ENCODE data around the gene AGPS.
"Not testable (repeated sequence)": the region's sequence is repeated elsewhere in the genome, so short reads cannot be mapped to it uniquely, and the experiment has no call there.

Gene AGPS

DNA sequence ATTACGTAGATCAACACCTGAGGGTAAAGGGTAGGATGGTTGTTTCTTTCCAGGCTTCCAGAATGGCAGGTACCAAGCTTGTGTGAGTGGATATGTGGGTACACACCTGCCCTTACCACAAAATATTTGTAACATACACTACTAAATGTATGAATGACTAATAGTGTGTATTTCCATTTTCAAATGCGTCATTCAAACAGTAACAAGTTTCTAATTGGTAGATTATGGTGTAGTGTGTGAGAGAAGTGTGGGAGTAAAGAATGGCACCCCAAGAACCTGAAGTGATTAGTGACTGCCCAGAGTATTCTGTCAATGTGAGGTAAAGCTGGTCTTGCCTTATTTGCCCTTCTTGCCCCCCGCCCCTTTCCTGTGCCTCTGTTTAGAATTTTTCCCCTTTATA is 21.1 kb downstream of the AGPS start:
- DNase-seq (ENCODE audit: low read depth in 2 of 2, low spot score in 1 of 2) = no peak

DNA sequence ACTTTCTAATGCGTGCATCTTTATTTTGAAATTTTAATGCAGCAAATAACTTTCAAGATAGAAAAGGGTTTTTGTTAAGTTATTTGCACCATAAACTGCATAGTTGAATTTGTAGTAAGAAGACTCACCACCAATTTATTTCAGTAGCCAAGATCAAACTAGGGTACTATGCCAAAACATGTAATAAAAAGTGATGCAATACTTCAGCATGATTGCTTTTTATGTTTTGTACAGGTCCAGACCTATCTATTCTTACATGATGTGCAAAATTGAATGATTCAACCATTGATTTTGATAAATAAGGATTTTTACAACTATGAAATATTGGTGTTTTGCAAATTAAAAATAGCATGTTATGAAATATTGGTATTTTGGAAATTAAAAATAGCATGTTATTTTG is 26.7 kb downstream of the AGPS start:
- DNase-seq (ENCODE audit: low read depth in 2 of 2, low spot score in 1 of 2) = no peak

DNA sequence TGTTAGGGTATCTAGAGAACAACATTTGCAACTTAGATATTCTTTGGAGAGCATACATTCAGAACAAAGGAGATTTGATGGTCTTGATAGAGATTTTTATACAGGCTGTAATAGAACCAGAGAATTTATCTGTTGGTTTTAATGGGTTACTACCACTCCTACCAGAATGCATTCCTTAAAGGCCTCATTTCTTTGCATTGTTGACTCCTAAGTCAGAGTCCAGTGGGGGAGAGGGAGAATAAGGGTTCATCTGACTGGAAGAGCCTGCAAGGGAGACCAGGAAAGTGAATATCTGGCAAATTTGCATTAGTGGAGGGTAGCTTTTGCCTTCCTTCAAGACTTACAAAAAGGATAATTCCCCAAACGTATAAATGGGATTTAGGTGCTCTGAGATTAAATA is 29.7 kb downstream of the AGPS start:
- DNase-seq (ENCODE audit: low read depth in 2 of 2, low spot score in 1 of 2) = no peak

GRCh38 chr2:177424120-177424519 is 31.5 kb downstream of the AGPS start:
- DNase-seq (ENCODE audit: low read depth in 2 of 2, low spot score in 1 of 2) = not testable (repeated sequence)

DNA sequence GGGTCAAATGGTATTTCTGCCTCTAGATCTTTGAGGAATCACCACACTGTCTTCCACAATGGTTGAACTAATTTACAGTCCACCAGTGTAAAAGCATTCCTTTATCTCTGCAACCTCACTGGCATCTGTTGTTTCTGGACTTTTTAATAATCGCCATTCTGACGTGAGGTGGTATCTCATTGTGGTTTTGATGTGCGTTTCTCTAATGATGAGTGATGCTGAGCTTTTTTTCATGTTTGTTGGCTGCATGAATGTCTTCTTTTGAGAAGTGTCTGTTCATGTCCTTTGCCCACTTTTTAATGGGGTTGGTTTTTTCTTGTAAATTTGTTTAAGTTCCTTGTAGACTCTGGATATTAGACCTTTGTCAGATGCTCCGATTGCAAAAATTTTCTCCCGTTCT is 32.0 kb downstream of the AGPS start:
- not testable (repeated sequence) for DNase-seq (ENCODE audit: low read depth in 2 of 2, low spot score in 1 of 2)

DNA sequence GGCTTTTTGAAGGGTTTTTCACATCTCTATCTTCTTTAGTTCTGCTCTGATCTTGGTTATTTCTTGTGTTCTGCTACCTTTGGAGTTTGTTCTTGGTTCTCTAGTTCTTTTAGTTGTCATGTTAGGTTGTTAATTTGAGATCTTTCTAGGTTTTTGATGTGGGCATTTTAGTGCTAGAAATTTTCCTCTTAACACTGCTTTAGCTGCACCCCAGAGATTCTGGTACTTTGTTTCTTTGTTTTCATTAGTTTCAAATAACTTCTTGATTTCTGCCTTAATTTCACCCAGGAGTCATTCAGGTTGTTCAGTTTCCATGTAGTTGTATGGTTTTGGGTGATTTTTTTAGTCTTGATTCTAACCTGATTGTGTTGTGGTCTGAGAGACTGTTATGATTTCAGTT is 34.7 kb downstream of the AGPS start:
- DNase-seq (ENCODE audit: low read depth in 2 of 2, low spot score in 1 of 2) = no peak

- not testable (repeated sequence) for DNase-seq (ENCODE audit: low read depth in 2 of 2, low spot score in 1 of 2)
Observed at GRCh38 chr2:177427936-177428335, 35.4 kb downstream of the AGPS start.

DNA sequence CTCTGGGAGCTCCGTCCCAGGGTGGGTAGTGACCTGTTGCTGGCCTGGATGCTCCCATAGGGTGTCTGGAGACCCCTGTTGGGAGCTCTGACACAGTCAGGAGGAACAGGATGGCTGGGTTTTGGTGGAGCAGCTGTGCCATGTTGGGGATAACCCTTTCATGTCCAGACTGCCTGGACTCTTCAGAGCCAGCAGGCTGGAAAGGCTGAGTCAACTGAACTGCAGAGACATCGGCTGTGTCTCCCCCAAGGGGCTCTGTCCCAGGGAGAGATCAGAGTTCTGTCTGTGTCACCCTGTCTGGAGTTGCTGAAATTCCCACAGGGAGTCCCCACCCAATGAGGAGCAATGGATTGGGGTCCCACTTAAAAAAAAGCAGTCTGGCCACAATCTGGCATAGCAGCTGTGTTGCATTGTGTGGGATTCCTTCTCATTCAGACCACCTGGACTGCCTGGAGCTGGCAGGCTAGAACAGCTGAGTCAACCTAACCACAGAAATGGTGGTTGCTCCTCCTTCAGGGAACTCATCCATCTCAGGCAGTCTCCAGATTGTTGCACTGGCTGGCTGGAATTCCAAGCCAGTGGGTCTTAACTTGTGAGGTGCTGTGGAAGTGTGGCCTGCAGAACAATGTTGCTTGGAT is 37.2 kb downstream of the AGPS start:
- no peak for DNase-seq (ENCODE audit: low read depth in 2 of 2, low spot score in 1 of 2)

- DNase-seq (ENCODE audit: low read depth in 2 of 2, low spot score in 1 of 2) = no peak
Observed at GRCh38 chr2:177430411-177430810, 37.8 kb downstream of the AGPS start.

DNA sequence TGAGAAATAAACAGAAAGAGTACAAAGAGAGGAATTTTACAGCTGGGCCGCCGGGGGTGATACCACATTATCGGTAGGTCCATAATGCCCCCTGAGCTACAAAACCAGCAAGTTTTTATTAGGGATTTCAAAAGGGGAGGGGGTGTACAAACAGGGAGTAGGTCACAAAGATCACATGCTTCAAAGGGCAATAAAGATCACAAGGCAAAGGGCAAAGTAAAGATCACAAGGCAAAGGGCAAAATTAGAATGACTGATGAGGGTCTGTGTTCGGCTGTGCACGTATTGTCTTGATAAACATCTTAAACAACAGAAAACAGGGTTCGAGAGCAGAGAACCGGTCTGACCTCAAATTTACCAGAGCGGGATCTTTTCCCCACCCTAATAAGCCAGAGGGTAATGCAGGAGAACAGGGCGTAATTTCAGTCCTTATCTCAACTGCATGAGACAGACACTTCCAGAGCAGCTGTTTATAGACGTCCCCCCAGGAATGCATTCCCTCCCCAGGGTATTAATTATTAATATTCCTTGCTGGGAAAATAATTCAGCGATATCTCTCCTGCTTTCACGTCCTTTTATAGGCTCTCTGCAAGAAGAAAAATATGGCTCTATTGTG is 38.6 kb downstream of the AGPS start:
- not testable (repeated sequence) for DNase-seq (ENCODE audit: low read depth in 2 of 2, low spot score in 1 of 2)

DNA sequence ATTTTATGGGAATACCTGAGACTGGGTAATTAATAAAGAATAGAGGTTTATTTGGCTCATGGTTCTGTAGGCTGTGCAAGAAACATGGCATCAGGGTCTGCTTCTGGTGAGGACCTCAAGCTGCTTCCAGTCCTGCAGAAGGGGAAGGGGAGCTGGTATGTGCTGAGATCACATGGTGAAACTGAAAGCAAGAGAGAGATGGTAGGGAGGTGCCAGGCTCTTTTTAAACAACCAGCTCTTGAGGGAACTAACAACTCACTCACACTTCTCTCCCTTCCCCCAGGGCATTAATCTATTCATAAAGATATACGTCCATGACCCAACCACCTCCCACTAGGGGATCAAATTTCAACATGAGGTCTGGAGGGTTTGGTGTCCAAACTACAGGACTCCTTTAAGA is 40.1 kb downstream of the AGPS start:
- DNase-seq (ENCODE audit: low read depth in 2 of 2, low spot score in 1 of 2) = no peak

DNA sequence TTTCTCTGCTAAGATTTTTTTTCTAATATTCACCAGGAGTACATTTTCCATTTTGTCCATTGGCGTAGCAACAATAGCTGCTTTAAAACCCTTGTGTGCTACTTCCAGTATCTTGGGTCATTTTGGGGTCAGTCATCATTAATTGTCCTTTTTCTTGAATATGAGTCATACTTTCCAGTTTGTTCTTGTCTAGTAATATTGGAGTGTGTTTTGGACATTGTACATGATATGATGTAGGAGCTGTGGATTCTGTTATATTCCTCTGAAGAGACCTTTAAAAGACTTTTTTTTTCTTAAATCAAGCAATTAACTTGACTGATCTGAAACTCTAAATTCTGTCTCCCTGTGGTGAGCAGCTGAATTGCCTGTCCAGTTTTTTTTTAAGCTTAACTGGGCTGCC is 40.8 kb downstream of the AGPS start:
- DNase-seq (ENCODE audit: low read depth in 2 of 2, low spot score in 1 of 2) = no peak

DNA sequence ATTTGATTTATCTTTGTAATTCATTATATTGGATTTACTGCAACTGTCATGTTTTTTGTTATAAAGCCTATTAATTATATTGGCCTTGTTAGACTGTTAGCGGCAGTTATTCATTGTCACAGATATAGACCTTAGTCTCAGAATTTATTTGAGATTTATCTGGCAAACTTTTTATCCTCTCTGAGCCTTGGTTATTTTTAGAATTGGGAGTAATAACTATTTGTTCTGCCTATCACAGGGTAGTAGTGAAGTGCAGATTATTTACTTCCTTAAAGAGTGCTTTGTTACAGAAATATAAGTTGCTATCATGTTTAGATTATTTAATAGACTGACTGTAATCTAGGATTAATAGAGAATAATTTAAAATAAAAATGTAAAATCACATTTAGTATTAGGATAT is 41.9 kb downstream of the AGPS start:
- DNase-seq (ENCODE audit: low read depth in 2 of 2, low spot score in 1 of 2) = no peak

- DNase-seq (ENCODE audit: low read depth in 2 of 2, low spot score in 1 of 2) = no peak
Observed at GRCh38 chr2:177445200-177445599, 52.6 kb downstream of the AGPS start.

GRCh38 chr2:177448031-177448430 is 55.5 kb downstream of the AGPS start:
- no peak for DNase-seq (ENCODE audit: low read depth in 2 of 2, low spot score in 1 of 2)

DNA sequence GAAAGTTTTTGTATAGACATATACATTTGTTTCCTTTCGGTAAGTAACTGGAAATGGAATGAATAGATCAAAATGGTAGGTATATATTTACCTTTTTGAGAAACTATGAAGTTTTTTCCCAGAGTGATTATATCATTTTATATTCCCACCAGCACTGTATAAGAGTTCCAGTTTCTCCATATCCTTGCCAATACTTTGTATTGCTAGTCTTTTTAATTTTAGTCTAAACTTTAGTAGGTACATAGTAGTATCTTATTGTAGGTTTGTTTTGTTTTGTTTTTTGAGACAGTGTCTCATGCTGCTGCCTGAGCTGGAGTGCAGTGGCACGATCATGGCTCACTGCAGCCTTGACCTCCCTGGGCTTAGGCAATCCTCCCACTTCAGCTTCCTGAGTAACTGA is 56.6 kb downstream of the AGPS start:
- no peak for DNase-seq (ENCODE audit: low read depth in 2 of 2, low spot score in 1 of 2)

DNA sequence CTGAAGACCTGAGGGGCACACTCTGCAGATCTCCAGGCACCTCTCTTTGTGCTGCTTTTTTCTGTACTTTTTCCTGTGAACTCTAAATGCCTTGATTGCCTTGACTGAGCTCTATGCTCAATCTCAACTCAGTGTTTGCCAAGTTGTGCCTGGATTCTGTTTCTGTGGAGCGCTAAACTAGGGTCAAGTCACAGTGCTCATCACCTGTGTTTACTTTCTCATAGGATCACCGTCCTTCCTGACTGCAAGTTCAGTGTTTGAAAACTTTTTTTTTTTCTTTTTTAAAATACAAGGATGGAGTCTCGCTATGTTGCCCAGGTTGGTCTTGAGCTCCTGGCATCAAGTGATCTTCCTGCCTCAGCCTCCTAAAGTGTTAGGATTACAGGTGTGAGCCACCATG is 62.6 kb downstream of the AGPS start:
- DNase-seq (ENCODE audit: low read depth in 2 of 2, low spot score in 1 of 2) = no peak

DNA sequence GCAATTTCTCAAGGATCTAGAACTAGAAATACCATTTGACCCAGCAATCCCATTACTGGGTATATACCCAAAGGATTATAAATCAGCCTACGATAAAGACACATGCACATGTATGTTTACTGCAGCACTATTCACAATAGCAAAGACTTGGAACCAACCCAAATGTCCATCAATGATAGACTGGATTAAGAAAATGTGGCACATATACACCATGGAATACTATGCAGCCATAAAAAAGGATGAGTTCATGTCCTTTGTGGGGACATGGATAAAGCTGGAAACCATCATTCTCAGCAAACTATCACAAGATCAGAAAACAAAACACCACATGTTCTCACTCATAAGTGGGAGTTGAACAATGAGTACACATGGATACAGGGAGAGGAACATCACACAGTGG is 67.2 kb downstream of the AGPS start:
- DNase-seq (ENCODE audit: low read depth in 2 of 2, low spot score in 1 of 2) = not testable (repeated sequence)

DNA sequence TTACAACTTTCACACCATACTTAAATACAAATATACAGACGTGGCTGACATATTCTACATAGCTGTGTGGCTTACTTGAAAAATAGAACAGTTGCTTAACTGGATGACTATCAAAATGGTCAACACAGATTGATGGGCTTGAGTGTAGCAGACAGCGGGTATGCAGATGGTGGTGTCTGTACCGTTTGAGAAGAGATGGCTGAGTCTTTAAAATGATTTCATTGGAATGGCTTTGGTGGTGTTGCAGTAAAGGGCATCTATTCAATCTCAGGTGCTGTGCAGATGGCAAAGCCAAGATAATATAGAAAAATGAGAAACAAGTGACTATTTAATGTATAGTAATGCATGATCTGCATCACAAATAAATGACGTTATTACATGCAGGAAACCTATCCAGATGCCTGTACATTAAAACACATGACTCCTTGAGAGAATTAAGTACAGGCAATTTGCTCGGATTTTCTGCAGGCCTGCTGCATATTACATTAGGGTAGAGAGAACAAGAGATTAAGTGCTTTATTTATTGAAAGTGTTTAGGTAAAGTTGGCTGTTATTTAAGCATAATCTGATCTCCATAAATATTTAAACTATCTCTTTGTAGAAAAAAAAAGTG is 68.5 kb downstream of the AGPS start:
- no peak for DNase-seq (ENCODE audit: low read depth in 2 of 2, low spot score in 1 of 2)

DNA sequence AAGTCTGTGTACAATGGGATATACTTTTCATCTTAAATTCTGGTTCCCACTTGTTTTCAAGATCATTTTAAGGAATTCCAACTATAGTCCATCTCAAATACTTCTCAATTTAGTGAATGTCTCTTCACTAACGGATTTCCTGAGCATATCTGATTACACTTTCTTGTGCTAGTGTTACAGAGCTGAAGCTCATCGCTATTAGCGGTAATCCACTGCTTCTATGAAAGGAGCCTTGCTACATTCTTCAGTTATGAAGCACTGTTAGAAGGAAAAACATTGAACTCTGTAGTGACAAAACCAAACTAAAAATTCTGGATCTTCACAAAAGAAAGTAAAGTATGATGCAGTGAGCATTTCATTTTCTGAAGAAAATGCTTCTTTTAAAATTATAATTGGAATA is 72.0 kb downstream of the AGPS start:
- no peak for DNase-seq (ENCODE audit: low read depth in 2 of 2, low spot score in 1 of 2)

DNA sequence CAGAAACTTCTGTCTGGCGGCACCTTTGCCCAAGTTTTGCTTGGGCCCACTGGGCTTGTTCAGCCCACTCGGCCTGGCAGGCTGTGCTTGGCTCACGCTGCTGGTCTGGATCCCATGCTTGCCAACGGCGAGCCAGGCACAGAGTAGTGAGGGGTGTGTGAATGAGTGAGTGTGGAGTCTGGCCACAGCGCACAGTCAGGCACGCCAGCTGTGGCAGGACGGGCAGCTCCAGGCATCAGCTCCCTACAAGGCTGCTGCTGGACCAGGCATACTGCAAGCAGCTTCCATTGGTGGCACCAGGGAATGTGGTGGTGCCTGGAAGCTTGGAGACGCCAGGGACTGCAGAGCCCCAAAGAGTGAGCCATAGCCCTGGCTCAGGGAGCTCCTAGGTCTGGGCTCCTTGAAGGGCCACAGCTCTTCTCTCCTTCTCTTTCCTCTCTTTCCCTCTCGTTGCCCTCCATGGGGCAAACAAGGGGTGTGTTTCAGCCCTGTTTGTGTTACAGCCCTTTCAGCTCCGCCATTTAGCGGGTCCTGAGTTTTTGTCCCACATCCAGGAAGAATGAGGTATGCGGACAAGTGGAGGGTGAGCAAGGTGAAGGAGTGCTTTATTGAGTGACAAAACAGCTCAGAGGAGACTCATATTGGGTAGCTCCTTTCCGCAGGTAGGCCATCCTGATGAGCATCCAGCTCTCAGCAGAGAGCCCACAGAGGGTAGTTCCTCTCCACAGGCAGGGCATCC is 73.0 kb downstream of the AGPS start:
- no peak for DNase-seq (ENCODE audit: low read depth in 2 of 2, low spot score in 1 of 2)

All from stimulated activated CD8-positive, alpha-beta memory T cell treated with anti-CD3 and anti-CD28 coated beads, Interleukin-4, amount 100 ng/mL, for 1 hour (primary cell).